ENCODE results near the gene CERS6. TPM values are rescaled to one million over a fixed set of nuclear protein-coding genes. Genes with fewer than 3 reads are reported as not detected.

Gene CERS6
- polyA plus RNA-seq, 3 donors: 7.6 to 17.7 (median 15.6) TPM

DNA sequence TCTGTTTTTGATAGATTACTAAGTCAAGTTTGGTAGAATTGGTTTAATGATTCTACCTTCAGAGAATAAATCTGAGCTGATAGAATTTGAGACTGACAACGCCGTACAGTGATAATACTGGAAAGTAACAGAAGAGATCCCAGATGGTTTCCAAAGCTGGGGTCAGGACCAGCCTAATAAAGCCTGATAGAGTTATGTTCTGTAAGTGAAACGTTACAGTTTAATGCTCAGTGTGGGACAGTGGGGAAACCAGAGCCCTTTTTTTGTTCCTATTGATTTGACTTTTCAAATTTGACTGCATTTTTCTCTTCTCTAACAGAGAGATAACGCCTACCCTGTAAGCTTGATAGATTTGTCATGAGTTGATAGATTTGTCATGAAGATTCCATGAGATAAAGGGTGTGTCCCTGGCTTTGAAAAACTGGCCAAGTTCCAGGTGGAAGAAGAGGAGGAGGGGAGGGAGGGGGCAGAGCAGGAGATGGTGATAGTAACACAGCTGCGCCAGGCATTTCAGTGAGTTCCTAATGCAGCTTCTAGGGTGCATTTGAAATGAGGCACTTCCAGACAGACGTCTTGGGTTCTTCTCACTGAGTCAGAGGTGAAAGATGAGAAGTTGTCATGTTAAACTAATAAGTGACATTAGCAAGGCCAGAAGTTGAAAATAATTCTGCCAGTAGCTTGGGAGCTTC is 65.1 kb downstream of the CERS6 start:
- peaks cover 49% of the 10 kb centered on the region for H3K4me1 Mint-ChIP-seq
- WGBS (ENCODE audit: insufficient coverage): 62% methylated on average over 5 of the region's 6 CpGs
- Histone ChIP-seq H3K9ac (ENCODE audit: insufficient read depth, low read length, poor library complexity, severe bottlenecking) (no peak overlapping the region), H3K4me1 (ENCODE audit: control insufficient read depth in 1 of 2, insufficient read depth in 2 of 2, low read length in 2 of 2) (peaks cover 9 to 10% of the 10 kb centered on the region in 2 donors), H2AFZ (ENCODE audit: insufficient read depth, low read depth, low read length, poor library complexity, severe bottlenecking) (no peak overlapping the region), H3K9me3 (replicated peaks in 1 of 2; ENCODE audit: control insufficient read depth in 1 of 2, insufficient read depth in 1 of 2, low read length in 2 of 2) (no peaks in the 10 kb centered on the region), H3K79me2 (ENCODE audit: insufficient read depth, low read length) (peaks cover 100% of the 10 kb centered on the region), H3K27ac (ENCODE audit: low read depth in 1 of 2, low read length in 2 of 2) (peak overlapping the region in 1 of 2 donors; percentile 21), H3K27me3 (ENCODE audit: control insufficient read depth in 2 of 2, insufficient read depth in 2 of 2, low read length in 2 of 2) (no peaks in the 10 kb centered on the region), H3K4me3 (replicated peaks in 1 of 3; ENCODE audit: low read depth in 2 of 3, low read length in 3 of 3) (no peak overlapping the region), H3K4me2 (replicated peaks; ENCODE audit: extremely low read depth, low read length, poor library complexity, severe bottlenecking) (no peak overlapping the region), H3K36me3 (replicated peaks in 1 of 2; ENCODE audit: control insufficient read depth in 1 of 2, insufficient read depth in 2 of 2, low read length in 2 of 2) (no peaks in the 10 kb centered on the region), H4K20me1 (ENCODE audit: insufficient read depth, low read length) (peaks cover 77% of the 10 kb centered on the region)
- DNase-seq: no peak
- H3K9me3 Mint-ChIP-seq: no peaks in the 10 kb centered on the region
- H3K27me3 Mint-ChIP-seq (ENCODE audit: low read depth in 3 of 3): peaks cover 0 to 4% (median 0%) of the 10 kb centered on the region in 3 donors
- TF ChIP-seq, protein P1, sequence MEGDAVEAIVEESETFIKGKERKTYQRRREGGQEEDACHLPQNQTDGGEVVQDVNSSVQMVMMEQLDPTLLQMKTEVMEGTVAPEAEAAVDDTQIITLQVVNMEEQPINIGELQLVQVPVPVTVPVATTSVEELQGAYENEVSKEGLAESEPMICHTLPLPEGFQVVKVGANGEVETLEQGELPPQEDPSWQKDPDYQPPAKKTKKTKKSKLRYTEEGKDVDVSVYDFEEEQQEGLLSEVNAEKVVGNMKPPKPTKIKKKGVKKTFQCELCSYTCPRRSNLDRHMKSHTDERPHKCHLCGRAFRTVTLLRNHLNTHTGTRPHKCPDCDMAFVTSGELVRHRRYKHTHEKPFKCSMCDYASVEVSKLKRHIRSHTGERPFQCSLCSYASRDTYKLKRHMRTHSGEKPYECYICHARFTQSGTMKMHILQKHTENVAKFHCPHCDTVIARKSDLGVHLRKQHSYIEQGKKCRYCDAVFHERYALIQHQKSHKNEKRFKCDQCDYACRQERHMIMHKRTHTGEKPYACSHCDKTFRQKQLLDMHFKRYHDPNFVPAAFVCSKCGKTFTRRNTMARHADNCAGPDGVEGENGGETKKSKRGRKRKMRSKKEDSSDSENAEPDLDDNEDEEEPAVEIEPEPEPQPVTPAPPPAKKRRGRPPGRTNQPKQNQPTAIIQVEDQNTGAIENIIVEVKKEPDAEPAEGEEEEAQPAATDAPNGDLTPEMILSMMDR (IDR thresholded peaks at IDR 0.05): no peak
- peak overlapping the region in 1 of 7 donors; percentile 70 for H3K27ac Mint-ChIP-seq
- no peak overlapping the region for H3K4me3 Mint-ChIP-seq
- intact Hi-C loops (cut with micrococcal nuclease): no loop called here
- H3K36me3 Mint-ChIP-seq: peaks cover 0 to 2% of the 10 kb centered on the region in 2 donors

DNA sequence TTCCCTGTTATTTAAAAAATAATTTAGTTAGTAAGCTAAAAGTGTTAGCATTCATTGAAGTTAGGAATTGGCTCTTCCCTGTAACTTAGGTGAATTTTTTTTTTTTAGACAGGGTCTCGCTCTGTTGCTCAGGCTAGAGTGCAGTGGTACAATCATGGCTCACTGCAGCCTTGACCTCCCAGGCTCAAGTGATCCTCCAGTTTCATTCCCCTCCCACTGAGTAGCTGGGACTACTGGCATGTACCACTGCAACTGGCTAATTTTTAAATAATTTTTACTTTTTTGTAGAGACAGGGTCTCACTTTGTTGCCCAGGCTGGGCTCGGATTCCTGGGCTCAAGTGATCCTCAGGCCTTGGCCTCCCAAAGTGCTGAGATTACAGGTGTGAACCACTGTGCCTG is 66.4 kb downstream of the CERS6 start:
- H3K9me3 Mint-ChIP-seq: peaks cover 0 to 2% (median 0%) of the 10 kb centered on the region in 7 donors
- WGBS (ENCODE audit: insufficient coverage): 100% methylated on average over 1 of the region's 2 CpGs
- H3K27ac Mint-ChIP-seq: no peak overlapping the region
- H3K4me1 Mint-ChIP-seq: peaks cover 47% of the 10 kb centered on the region
- H3K4me2 ChIP-seq (replicated peaks; ENCODE audit: extremely low read depth, low read length, poor library complexity, severe bottlenecking): no peak overlapping the region
- H3K27me3 Mint-ChIP-seq (ENCODE audit: low read depth in 3 of 3): peaks cover 0 to 4% (median 0%) of the 10 kb centered on the region in 3 donors
- intact Hi-C loops (cut with micrococcal nuclease): no loop called here
- H3K36me3 ChIP-seq (replicated peaks in 1 of 2; ENCODE audit: control insufficient read depth in 1 of 2, insufficient read depth in 2 of 2, low read length in 2 of 2): no peaks in the 10 kb centered on the region
- peaks cover 80% of the 10 kb centered on the region for H4K20me1 ChIP-seq (ENCODE audit: insufficient read depth, low read length)
- DNase-seq: no peak
- no peak overlapping the region for H3K4me3 Mint-ChIP-seq
- H3K9me3 ChIP-seq (replicated peaks in 1 of 2; ENCODE audit: control insufficient read depth in 1 of 2, insufficient read depth in 1 of 2, low read length in 2 of 2): no peaks in the 10 kb centered on the region
- peaks cover 100% of the 10 kb centered on the region for H3K79me2 ChIP-seq (ENCODE audit: insufficient read depth, low read length)
- H3K9ac ChIP-seq (ENCODE audit: insufficient read depth, low read length, poor library complexity, severe bottlenecking): no peak overlapping the region
- TF ChIP-seq, protein P1 (IDR thresholded peaks at IDR 0.05): no peak
- H3K4me3 ChIP-seq (replicated peaks in 1 of 3; ENCODE audit: low read depth in 2 of 3, low read length in 3 of 3): no peak overlapping the region
- H3K36me3 Mint-ChIP-seq: no peaks in the 10 kb centered on the region
- H3K27me3 ChIP-seq (ENCODE audit: control insufficient read depth in 2 of 2, insufficient read depth in 2 of 2, low read length in 2 of 2): no peaks in the 10 kb centered on the region
- peaks cover 9 to 10% of the 10 kb centered on the region in 2 donors for H3K4me1 ChIP-seq (ENCODE audit: control insufficient read depth in 1 of 2, insufficient read depth in 2 of 2, low read length in 2 of 2)
- H3K27ac ChIP-seq (ENCODE audit: low read depth in 1 of 2, low read length in 2 of 2): no peak overlapping the region
- H2AFZ ChIP-seq (ENCODE audit: insufficient read depth, low read depth, low read length, poor library complexity, severe bottlenecking): no peak overlapping the region
